GM15510 (cell line): ENCODE measurements around the gene ADGRF5.

Experiments
- POLR2A ChIP-seq: IDR thresholded peaks from 3 replicates; pipeline ENCODE4 v1.6.1; 2011; ENCODE audit warnings: borderline replicate concordance; ENCODE audit not compliant: insufficient read length; ENCODE audit errors: extremely low read depth

ADGRF5 gene

DNA sequence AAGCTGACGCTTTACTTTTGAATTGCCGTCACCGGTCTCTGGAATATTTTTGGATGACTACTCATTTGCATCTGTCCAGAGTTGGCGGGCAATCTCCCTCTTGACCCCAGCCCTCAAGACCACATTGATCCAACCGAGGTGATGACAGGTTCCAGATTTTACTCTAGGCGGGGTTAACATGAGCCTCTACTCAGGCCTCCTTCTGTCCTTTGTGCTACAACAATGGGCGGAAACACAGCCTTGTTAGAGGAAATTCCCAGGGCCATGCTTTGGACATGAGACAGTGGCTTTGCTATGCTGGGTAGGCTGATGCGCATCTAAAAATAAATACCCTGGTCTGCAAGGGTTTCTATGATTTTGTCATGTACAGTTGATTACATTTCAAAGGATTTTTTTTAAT is 27.0 kb upstream of the ADGRF5 start:
- TF ChIP-seq POLR2A: no peak

DNA sequence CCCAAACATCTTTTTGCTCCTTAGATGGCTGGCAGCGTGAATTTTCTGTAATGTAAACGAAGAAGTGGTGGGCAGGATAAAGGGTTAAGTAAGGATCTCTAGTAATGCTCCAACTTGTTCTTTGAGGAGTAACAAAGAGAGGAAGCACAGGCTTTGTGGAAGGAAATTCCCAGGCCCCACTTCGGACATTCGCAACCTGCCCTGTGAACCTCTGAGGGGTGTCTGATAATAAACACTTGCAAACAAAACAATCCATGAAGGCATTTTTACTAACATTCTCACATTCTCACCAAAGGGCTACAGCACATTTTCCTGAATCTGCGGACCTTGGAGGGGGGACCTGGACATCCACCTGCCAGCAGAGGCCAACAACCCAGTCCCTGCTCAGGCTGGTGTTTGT is 25.8 kb upstream of the ADGRF5 start:
- no peak for TF ChIP-seq POLR2A

GRCh38 chr6:46940433-46941226 is 18.9 kb upstream of the ADGRF5 start:
- TF ChIP-seq POLR2A: no peak

GRCh38 chr6:46937642-46938041 is 15.9 kb upstream of the ADGRF5 start:
- no peak for TF ChIP-seq POLR2A

- no peak for TF ChIP-seq POLR2A
Observed at GRCh38 chr6:46935687-46936086, 13.9 kb upstream of the ADGRF5 start.

GRCh38 chr6:46933751-46934150 is 12.0 kb upstream of the ADGRF5 start:
- no peak for TF ChIP-seq POLR2A

GRCh38 chr6:46932526-46933319 is 11.0 kb upstream of the ADGRF5 start:
- no peak for TF ChIP-seq POLR2A

- TF ChIP-seq POLR2A: no peak
Observed at GRCh38 chr6:46931416-46931815, 9.7 kb upstream of the ADGRF5 start.

DNA sequence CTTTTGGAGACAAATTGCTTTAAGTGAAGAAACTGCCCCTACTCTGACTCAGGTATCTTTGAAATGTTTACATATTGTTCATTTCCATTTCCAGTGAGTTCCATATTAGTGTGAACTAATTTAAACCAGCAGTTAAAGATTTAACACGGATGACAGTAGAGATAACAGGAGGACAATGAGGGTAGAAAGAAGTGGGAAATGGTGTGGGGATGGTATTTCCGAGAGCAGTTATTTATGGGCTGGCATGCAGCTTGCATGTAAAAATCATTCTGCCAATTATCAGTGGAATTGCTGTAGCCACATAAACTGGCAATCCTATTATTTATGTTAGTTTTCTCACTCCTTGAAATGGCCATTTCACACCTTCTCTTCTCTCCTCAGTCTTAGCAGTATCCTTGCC is 8.6 kb upstream of the ADGRF5 start:
- TF ChIP-seq POLR2A: no peak

GRCh38 chr6:46927066-46927465 is 5.3 kb upstream of the ADGRF5 start:
- no peak for TF ChIP-seq POLR2A

DNA sequence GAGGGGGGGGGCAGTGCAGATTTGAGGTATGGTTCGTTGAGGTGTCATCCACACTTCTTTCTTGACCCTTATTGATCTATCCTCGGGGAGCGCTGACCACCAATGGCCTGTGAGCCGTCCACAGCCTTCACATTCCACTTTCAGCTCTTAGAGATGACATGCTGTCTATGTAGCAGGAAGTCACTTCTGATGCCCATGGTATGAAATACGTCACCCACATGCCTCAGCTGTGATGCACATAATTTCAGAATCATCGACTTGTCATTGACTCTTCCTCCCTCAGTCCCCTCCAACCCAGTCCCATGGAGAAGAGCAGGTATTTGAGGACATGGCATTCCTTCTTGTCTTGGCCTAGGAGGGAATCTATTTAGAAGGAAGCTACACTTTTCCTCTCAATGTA is 4.7 kb upstream of the ADGRF5 start:
- TF ChIP-seq POLR2A: no peak

DNA sequence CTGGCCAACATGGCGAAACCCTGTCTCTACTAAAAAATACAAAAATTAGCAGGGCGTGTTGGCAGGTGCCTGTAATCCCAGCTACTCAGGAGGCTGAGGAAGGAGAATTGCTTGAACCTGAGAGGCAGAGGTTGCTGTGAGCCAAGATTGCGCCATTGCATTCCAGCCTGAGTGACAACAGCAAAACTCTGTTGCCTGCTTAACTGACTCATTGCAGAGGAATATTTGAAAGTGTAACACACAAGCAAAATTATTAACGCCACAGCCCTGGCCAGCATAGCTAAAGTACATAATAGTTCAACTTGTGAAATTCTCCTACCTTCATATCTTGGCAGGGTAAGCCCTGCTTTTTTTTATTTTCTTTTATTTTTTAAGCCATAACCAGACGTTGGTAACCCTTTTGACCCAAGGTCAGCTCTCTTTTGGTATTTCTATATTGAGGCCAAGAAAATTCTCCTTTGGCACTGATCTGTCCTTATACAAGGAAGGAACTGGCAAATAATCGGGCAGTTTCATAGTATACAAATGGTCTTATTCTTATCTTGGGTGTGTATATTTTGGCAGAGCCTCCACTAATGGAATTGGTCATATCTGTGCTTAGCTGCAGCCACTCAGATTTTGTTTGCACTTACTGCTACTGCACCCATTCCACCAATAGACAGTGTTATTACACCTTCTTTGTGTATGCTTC is 4.0 kb upstream of the ADGRF5 start:
- no peak for TF ChIP-seq POLR2A

DNA sequence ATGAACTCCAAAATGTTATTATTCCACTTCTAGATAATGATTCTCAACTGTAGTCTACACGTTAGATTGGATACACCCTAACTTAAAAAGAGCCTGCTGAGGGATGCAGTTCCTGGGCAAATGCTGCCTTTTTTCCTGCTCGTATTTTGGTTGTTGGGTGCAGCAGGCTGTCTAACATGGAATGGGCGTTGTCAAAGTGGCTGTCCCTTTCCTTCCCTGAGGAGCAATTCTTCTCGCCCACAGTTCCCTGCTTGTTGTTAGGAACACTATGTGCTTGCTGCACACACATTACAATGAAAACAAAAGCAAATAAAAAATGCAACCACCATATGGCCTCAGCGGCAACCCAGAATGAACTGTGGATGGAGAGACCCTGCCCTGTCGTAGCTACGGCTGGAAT is 1.7 kb upstream of the ADGRF5 start:
- TF ChIP-seq POLR2A: no peak

- TF ChIP-seq POLR2A: no peak
Observed at GRCh38 chr6:46921059-46921458, 679 bp downstream of the ADGRF5 start.

DNA sequence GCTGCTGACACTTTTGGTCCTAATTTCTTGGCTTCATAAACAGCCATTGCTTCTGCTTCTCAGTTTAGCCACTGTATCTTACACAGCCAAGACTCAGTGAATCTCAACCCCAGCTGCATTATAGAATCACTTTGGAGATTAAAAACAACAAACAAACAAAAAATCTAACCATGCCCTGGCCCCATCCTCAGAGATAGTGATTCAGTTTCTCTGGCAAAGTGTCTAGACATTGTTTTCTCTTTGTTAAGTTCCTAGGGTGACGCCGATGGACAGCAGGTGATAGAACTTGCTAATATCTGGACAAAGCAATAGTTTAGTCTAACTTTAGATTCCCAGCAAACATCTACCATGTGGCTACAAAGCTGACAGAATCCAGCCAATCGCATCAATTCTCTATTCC is 2.9 kb downstream of the ADGRF5 start:
- no peak for TF ChIP-seq POLR2A
